Kidney epithelial cell (primary cell): Measurements from ENCODE around the gene CTNNBL1. TPM values are rescaled to one million over a fixed set of nuclear protein-coding genes. Genes with fewer than 3 reads are reported as not detected.
"Not testable (repeated sequence)": the region's sequence is repeated elsewhere in the genome, so short reads cannot be mapped to it uniquely, and the experiment has no call there.

Source experiments
- DNase-seq: peaks from one replicate; pipeline ENCODE4 v3.0.0-alpha.2; 2010; ENCODE audit warnings: low read depth
- H3K27me3 ChIP-seq: 2 replicates; pipeline ENCODE4 v1.6.0; 2011; ENCODE audit warnings: low read length; ENCODE audit not compliant: control insufficient read depth, insufficient read depth
- H3K36me3 ChIP-seq: 2 replicates; pipeline ENCODE4 v1.5.1; 2011; ENCODE audit warnings: low read length; ENCODE audit not compliant: control insufficient read depth, insufficient read depth
- H3K4me3 ChIP-seq: 2 replicates; pipeline ENCODE4 v1.5.1; 2011; ENCODE audit warnings: low read depth, mild to moderate bottlenecking, control low read depth, low read length
- CTCF ChIP-seq: IDR thresholded peaks from 2 replicates; pipeline ENCODE4 v1.5.1; 2011; ENCODE audit warnings: mild to moderate bottlenecking, moderate library complexity, low read length, control low read depth, inconsistent platforms; ENCODE audit not compliant: insufficient read depth, poor library complexity, severe bottlenecking
- total RNA-seq: library from RNA; depleted of rRNA; stranded (reverse); fragments of >200 nt; gene quantifications from 2 replicates; pipeline ENCODE4 v1.2.3, GENCODE V29; 2015

CTNNBL1 gene
- total RNA-seq, 1 donor from 2014 or later, result 40.5 TPM

GRCh38 chr20:37676440-37676839 lies 17.4 kb upstream of the CTNNBL1 start:
- no peak overlapping the region for H3K4me3 ChIP-seq
- no peaks in the 10 kb centered on the region for H3K36me3 ChIP-seq
- H3K27me3 ChIP-seq, result peaks cover 20% of the 10 kb centered on the region
- no peak for DNase-seq
- no peak for TF ChIP-seq CTCF

- no peak overlapping the region for H3K4me3 ChIP-seq
- no peak for DNase-seq
- H3K36me3 ChIP-seq, result no peaks in the 10 kb centered on the region
- peaks cover 22% of the 10 kb centered on the region for H3K27me3 ChIP-seq
- no peak for TF ChIP-seq CTCF
These were observed 15.6 kb upstream of the CTNNBL1 start for GRCh38 chr20:37677969-37678861.

DNA sequence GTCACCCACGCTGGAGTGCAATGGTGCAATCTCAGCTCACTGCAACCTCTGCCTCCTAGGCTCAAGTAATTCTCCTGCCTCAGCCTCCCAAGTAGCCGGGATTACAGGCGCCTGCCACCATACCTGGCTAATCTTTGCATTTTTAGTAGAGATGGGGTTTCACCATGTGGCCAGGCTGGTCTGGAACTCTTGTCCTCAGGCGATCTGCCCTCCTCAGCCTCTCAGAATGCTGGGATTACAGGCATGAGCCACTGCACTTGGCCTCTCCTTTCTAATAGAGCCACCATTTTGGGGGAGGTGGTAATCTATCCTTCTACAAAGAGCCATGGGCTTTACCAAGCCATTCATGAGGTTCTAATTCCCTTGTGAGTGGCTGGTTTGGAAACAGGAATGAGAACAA lies 14.1 kb upstream of the CTNNBL1 start:
- DNase-seq, H3K4me3 ChIP-seq, H3K36me3 ChIP-seq: not testable (repeated sequence)
- peaks cover 18% of the 10 kb centered on the region for H3K27me3 ChIP-seq

DNA sequence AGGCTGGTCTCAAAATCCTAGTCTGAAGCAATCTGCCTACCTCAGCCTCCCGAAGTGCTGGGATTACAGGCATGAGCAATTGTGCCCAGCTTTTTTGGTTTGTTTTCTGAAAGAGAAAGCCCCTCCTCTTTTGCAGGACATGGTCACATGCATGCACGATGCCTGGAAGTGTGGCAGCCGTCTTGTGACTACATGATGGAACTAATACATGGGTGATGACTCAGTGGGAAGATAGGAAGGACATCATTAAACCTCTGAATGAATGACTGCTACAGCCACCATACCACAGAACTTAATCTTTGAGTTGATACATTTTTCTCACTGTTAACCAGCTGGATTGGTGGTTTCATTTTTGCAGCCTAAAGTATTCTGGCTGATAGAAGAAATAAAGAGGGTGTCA lies 13.4 kb upstream of the CTNNBL1 start:
- no peak for TF ChIP-seq CTCF
- no peak for DNase-seq
- Histone ChIP-seq H3K4me3 (no peak overlapping the region), H3K27me3 (peaks cover 20% of the 10 kb centered on the region), H3K36me3 (no peaks in the 10 kb centered on the region)

GRCh38 chr20:37681384-37682112 lies 12.3 kb upstream of the CTNNBL1 start:
- no peaks in the 10 kb centered on the region for H3K36me3 ChIP-seq
- no peak overlapping the region for H3K4me3 ChIP-seq
- H3K27me3 ChIP-seq, result peaks cover 18% of the 10 kb centered on the region
- TF ChIP-seq CTCF, result no peak
- no peak for DNase-seq

DNA sequence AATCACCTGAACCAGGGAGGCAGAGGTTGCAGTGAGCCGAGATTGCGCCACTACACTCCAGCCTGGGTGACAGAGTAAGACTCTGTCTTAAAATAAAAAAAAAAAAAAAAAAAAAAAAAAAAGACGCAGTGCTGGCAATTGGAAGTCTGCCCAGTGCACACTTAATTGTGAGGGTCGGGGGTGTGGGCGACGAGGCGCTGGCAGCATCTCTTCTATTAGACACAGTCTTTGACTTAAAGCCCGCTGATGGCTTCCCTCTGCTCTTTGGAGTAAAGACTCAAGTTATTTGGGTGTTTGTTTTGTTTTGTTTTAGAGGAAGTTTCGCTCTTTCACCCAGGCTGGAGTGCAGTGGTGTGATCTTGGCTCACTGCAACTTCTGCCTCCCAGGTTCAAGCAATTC lies 10.7 kb upstream of the CTNNBL1 start:
- not testable (repeated sequence) for H3K4me3 ChIP-seq, H3K27me3 ChIP-seq, H3K36me3 ChIP-seq, DNase-seq
